Astrocyte of the spinal cord (primary cell): ENCODE data around the gene CHIA.

Experiments
- DNase-seq: peaks from one replicate; pipeline ENCODE4 v3.0.0; 2011; ENCODE audit warnings: low read depth, low spot score
- H3K4me3 ChIP-seq: 2 replicates; pipeline ENCODE4 v1.5.1; 2011; ENCODE audit warnings: low read depth, mild to moderate bottlenecking, low read length, moderate library complexity
- in situ Hi-C: cut with HindIII; loops from 2 replicates; pipeline ENCODE4 v1.10.0; 2017; ENCODE audit warnings: low sequenced_read_pairs
- TF ChIP-seq, protein P1 (sequence below): IDR thresholded peaks from 2 replicates; pipeline ENCODE4 v1.5.1; 2012; ENCODE audit warnings: low read depth, mild to moderate bottlenecking, low read length, inconsistent platforms

The CHIA gene

DNA sequence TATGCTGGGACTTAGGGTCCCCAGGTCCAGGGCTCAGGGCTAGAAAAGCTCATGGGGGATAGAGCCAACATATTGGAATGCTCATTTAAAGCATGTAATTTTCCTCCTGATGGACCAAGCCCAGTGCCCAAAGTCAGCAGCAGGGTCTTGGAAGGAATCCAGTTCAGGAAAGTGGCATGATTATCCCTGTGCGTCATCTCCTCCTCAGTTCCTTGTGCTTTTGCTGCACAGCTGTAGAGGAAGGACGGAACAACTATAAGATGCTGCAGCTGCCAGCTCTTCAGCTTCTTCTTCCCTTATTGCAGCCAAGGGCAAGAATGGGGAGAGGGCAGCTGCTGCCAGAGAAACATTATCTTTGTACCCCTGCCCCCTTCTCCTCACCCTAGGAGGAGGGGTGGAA lies 78.5 kb downstream of the CHIA start:
- H3K4me3 ChIP-seq, result no peak overlapping the region
- TF ChIP-seq, protein P1, sequence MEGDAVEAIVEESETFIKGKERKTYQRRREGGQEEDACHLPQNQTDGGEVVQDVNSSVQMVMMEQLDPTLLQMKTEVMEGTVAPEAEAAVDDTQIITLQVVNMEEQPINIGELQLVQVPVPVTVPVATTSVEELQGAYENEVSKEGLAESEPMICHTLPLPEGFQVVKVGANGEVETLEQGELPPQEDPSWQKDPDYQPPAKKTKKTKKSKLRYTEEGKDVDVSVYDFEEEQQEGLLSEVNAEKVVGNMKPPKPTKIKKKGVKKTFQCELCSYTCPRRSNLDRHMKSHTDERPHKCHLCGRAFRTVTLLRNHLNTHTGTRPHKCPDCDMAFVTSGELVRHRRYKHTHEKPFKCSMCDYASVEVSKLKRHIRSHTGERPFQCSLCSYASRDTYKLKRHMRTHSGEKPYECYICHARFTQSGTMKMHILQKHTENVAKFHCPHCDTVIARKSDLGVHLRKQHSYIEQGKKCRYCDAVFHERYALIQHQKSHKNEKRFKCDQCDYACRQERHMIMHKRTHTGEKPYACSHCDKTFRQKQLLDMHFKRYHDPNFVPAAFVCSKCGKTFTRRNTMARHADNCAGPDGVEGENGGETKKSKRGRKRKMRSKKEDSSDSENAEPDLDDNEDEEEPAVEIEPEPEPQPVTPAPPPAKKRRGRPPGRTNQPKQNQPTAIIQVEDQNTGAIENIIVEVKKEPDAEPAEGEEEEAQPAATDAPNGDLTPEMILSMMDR, result no peak
- in situ Hi-C loops, result no loop called here
- DNase-seq, result no peak

DNA sequence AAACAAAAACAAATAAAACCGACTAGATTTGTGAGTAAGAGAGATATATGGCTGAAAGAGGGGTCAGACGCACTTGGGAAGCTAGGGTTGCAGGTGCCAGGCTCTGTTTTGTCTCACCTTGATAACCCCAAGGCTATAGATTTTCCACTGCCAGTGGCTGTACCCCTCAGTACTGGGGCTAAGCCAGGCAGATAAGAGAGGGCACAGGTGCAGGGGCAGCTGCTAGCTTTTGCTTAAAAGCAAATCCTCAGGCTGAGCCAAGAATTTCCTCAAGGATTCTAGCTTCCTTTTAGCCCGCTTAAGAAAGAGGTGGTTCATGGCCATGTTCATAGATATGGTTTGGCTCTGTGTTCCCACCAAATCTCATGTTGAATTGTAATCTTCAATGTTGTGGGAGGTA lies 79.0 kb downstream of the CHIA start:
- TF ChIP-seq, protein P1, result no peak
- H3K4me3 ChIP-seq, result no peak overlapping the region
- no peak for DNase-seq
- in situ Hi-C loops, result no loop called here
